Vagina (tissue), 2 donors: ENCODE results near the gene SRPX2. TPM values are rescaled to one million over a fixed set of nuclear protein-coding genes. Genes with fewer than 3 reads are reported as not detected.
"Not testable (repeated sequence)": the region's sequence is repeated elsewhere in the genome, so short reads cannot be mapped to it uniquely, and the experiment has no call there.

Experiments used
- DNase-seq, 2 donors: peaks; one replicate each; pipeline ENCODE4 v3.0.0-alpha.2; 2017; ENCODE audit errors: extremely low spot score in 2 of 2
- H3K27ac ChIP-seq: fragments of 200-600 bp; sonication (generic); one replicate; pipeline ENCODE4 v1.5.1; 2019
- H3K27me3 ChIP-seq: fragments of 200-600 bp; sonication (generic); one replicate; pipeline ENCODE4 v1.5.1; 2019
- H3K36me3 ChIP-seq, 2 donors: fragments of 200-600 bp; sonication (generic); one replicate each; pipeline ENCODE4 v1.5.1; 2017 to 2019
- H3K4me1 ChIP-seq: fragments of 200-600 bp; sonication (generic); one replicate; pipeline ENCODE4 v1.5.1; 2019
- H3K4me3 ChIP-seq, 2 donors: fragments of 200-600 bp; sonication (generic); 1 replicate in 1 of 2; 2 replicates in 1 of 2; pipeline ENCODE4 v1.5.1; 2016 to 2019
- H3K9me3 ChIP-seq: fragments of 200-600 bp; sonication (generic); one replicate; pipeline ENCODE4 v1.5.1; 2019
- POLR2A ChIP-seq, 2 donors: fragments of 450-650 bp; IDR thresholded peaks; one replicate each; pipeline ENCODE4 v1.6.1; 2017; ENCODE audit warnings: antibody characterized with exemption in 2 of 2, mild to moderate bottlenecking in 2 of 2, moderate library complexity in 2 of 2
- POLR2AphosphoS5 ChIP-seq, 2 donors: sonication (generic); formaldehyde crosslinking; IDR thresholded peaks; one replicate each; pipeline ENCODE4 v1.9.0; 2017; ENCODE audit warnings: antibody characterized with exemption in 2 of 2, mild to moderate bottlenecking in 2 of 2, low read depth in 1 of 2; ENCODE audit not compliant: insufficient read depth in 1 of 2
- intact Hi-C: fragments of 100-400 bp; cut with DNase I; formaldehyde crosslinking; loops from one replicate; pipeline ENCODE4 v1.15.1; 2023
- total RNA-seq: library from RNA; depleted of rRNA; stranded (reverse); fragments of >200 nt; gene quantifications from one replicate; pipeline ENCODE4 v1.2.3, GENCODE V29; 2016
- TF ChIP-seq, protein P1 (sequence below), 3 experiments: fragments of 450-650 bp in 2 of 3; fragments of 200-600 bp in 1 of 3; sonication (generic) in 1 of 3; IDR thresholded peaks; one replicate each; pipeline ENCODE4 v1.5.1; 2017 to 2019; ENCODE audit warnings: antibody characterized with exemption in 3 of 3, mild to moderate bottlenecking in 2 of 3, moderate library complexity in 2 of 3

Gene SRPX2
- total RNA-seq, 1 donor from 2014 or later: 50.6 TPM

DNA sequence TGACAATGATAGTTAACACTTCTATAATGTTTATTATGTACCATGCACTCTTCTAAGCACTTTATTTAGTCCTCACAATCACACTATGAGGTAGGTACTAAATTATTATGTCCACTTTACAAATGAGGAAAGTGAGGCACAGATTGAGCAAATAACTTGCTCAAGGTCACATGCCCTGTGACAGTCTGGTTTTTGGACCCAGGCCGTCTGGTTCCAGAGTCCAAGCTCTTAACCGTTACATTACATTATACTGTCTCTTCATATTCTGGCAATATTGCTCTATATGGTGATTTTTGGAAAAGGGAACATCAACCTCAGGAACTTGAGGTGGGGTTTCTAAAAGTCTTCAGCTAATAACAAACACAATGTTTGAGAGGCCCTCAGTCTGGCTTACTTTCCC, 75.1 kb downstream of the SRPX2 start:
- TF ChIP-seq POLR2AphosphoS5 (IDR thresholded peaks at IDR 0.05; ENCODE audit: insufficient read depth in 1 of 2, low read depth in 1 of 2) (no peak), POLR2A (IDR thresholded peaks at IDR 0.05) (no peak)
- TF ChIP-seq, protein P1, sequence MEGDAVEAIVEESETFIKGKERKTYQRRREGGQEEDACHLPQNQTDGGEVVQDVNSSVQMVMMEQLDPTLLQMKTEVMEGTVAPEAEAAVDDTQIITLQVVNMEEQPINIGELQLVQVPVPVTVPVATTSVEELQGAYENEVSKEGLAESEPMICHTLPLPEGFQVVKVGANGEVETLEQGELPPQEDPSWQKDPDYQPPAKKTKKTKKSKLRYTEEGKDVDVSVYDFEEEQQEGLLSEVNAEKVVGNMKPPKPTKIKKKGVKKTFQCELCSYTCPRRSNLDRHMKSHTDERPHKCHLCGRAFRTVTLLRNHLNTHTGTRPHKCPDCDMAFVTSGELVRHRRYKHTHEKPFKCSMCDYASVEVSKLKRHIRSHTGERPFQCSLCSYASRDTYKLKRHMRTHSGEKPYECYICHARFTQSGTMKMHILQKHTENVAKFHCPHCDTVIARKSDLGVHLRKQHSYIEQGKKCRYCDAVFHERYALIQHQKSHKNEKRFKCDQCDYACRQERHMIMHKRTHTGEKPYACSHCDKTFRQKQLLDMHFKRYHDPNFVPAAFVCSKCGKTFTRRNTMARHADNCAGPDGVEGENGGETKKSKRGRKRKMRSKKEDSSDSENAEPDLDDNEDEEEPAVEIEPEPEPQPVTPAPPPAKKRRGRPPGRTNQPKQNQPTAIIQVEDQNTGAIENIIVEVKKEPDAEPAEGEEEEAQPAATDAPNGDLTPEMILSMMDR (IDR thresholded peaks at IDR 0.05): no peak
- intact Hi-C loops: no loop called here
- H3K27me3 ChIP-seq: no peaks in the 10 kb centered on the region
- no peak for DNase-seq
- H3K4me1 ChIP-seq: no peaks in the 10 kb centered on the region
- no peak overlapping the region for H3K27ac ChIP-seq
- H3K9me3 ChIP-seq: no peaks in the 10 kb centered on the region
- H3K4me3 ChIP-seq: no peak overlapping the region
- no peaks in the 10 kb centered on the region for H3K36me3 ChIP-seq

DNA sequence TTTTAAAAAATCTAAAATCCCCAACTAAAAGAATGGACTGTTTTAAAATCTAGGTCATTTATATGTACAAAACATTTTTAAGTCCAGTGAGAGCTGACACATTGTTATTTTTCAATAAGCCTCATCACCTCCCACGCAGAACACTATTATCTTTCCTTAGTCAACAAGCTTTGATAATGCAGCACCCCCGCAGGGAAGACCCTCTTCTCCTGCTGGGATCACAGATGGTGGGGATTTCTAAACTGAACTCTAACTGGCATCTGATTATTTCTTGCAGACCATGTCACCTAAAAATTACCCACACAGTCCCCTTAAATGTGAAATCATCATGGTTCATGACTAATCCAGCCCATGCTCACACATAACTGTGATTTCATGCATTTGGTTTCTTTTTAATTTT, 76.3 kb downstream of the SRPX2 start:
- no peaks in the 10 kb centered on the region for H3K27me3 ChIP-seq
- no peak for TF ChIP-seq POLR2A (IDR thresholded peaks at IDR 0.05)
- TF ChIP-seq POLR2AphosphoS5 (IDR thresholded peaks at IDR 0.05; ENCODE audit: insufficient read depth in 1 of 2, low read depth in 1 of 2): no peak
- TF ChIP-seq, protein P1 (IDR thresholded peaks at IDR 0.05): no peak
- no peaks in the 10 kb centered on the region for H3K4me1 ChIP-seq
- no peak overlapping the region for H3K27ac ChIP-seq
- no peak for DNase-seq
- no peak overlapping the region for H3K4me3 ChIP-seq
- intact Hi-C loops: no loop called here
- no peaks in the 10 kb centered on the region for H3K36me3 ChIP-seq
- no peaks in the 10 kb centered on the region for H3K9me3 ChIP-seq

DNA sequence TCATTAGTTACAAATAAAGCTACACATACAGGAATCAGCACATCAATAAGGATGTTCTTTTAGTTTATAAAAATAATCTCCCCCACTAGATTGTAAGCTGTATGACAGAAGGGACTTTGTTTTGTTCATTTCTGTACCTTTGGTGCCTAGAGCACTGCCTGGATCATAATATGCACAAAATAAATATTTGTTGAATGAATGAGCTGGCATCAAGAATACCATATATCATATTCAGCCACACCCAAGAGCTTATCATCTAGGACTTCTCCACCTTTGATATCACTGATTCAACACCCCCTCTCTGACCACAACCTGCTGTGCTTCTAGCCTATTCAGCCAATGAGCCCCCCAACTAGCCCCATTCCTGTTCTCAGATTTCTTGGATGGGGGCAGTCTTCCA, 77.3 kb downstream of the SRPX2 start:
- no peak overlapping the region for H3K27ac ChIP-seq
- DNase-seq: no peak
- H3K4me3 ChIP-seq: no peak overlapping the region
- TF ChIP-seq POLR2AphosphoS5 (IDR thresholded peaks at IDR 0.05; ENCODE audit: insufficient read depth in 1 of 2, low read depth in 1 of 2): no peak
- TF ChIP-seq, protein P1 (IDR thresholded peaks at IDR 0.05): no peak
- no peak for TF ChIP-seq POLR2A (IDR thresholded peaks at IDR 0.05)
- intact Hi-C loops: no loop called here
- no peaks in the 10 kb centered on the region for H3K27me3 ChIP-seq
- H3K36me3 ChIP-seq: no peaks in the 10 kb centered on the region
- no peaks in the 10 kb centered on the region for H3K9me3 ChIP-seq
- H3K4me1 ChIP-seq: no peaks in the 10 kb centered on the region

DNA sequence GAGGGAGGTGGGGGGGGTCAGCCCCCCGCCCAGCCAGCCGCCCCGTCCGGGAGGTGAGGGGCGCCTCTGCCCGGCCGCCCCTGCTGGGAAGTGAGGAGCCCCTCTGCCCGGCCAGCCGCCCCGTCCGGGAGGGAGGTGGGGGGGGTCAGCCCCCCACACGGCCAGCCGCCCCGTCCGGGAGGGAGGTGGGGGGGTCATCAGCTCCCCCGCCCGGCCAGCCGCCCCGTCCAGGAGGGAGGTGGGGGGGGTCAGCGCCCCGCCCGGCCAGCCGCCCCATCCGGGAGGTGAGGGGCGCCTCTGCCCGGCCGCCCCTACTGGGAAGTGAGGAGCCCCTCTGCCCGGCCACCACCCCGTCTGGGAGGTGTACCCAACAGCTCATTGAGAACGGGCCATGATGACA, 80.0 kb downstream of the SRPX2 start:
- H3K27me3 ChIP-seq, H3K4me1 ChIP-seq, H3K9me3 ChIP-seq, intact Hi-C loops, H3K27ac ChIP-seq, DNase-seq, H3K4me3 ChIP-seq, H3K36me3 ChIP-seq: not testable (repeated sequence)

Other genes starting within 250 kb of the SRPX2 start
- gene PCDH19, start 233.9 kb upstream of the SRPX2 start, total RNA-seq: 3.4 TPM
- not detected for gene TNMD, start 59.3 kb upstream of the SRPX2 start, total RNA-seq
- 19.6 TPM for gene TSPAN6, start 7.4 kb upstream of the SRPX2 start, total RNA-seq
- 21.9 TPM for gene SYTL4, start 87.9 kb downstream of the SRPX2 start, total RNA-seq
- gene CSTF2, start 176.2 kb downstream of the SRPX2 start, total RNA-seq: 9.3 TPM
- gene NOX1, start 230.2 kb downstream of the SRPX2 start, total RNA-seq: not detected